Effector CD8-positive, alpha-beta T cell (primary cell): ENCODE data around the gene GFI1.

ENCODE experiments used
- DNase-seq: peaks from one replicate; lab custom pipeline; 2025; lab: John Stamatoyannopoulos, UW

GFI1 gene

GRCh38 chr1:92488416-92488815 lies 1.7 kb upstream of the GFI1 start:
- no peak for DNase-seq

GRCh38 chr1:92487078-92487605 lies 417 bp upstream of the GFI1 start:
- no peak for DNase-seq

GRCh38 chr1:92485381-92486250 lies 1.1 kb downstream of the GFI1 start:
- peak; percentile 61 for DNase-seq

DNA sequence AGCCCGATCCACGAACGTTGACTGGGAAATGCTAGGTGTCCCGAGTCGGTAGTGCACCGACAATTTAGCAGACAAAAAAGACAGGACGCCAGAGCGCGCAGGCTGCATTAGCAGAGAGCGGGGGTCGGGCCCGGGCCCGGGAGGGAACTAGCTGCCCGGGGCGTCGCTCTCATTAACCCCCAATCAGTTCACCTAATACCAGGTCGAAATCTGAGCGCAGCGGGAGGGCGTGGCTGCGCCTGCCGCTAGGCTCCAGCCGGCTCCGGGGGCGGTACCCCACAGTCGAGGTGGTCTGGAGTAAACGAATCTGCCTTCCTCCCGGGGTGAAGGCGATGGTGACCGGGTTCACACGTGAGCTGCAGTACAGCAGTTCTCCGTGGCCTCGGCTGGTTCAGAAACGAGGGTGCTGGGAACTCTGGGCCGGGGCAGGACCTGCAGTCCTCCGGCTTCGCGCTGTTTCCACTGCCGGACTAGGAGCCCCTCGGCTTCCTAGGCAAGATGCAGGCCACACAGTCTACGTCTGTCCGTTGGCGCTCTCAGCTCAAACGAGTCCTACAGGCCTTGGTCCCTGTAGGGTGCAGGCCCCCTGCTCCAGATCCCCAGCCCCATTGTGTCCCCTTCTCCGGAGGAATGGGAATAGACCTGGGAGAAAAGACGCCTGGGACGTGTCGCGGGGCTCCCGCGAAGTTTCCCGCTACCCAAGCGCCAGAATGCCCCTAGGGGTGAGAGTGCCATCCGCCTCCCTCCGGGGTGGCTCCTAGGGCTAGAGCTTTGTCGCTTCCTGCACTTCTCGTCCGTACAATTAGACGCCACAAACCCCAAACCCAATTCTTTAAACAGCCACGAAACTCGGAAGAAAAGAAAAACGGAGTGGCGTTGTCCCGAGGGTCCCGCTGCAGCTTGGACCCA lies 2.0 kb downstream of the GFI1 start:
- DNase-seq: peak; percentile 31

DNA sequence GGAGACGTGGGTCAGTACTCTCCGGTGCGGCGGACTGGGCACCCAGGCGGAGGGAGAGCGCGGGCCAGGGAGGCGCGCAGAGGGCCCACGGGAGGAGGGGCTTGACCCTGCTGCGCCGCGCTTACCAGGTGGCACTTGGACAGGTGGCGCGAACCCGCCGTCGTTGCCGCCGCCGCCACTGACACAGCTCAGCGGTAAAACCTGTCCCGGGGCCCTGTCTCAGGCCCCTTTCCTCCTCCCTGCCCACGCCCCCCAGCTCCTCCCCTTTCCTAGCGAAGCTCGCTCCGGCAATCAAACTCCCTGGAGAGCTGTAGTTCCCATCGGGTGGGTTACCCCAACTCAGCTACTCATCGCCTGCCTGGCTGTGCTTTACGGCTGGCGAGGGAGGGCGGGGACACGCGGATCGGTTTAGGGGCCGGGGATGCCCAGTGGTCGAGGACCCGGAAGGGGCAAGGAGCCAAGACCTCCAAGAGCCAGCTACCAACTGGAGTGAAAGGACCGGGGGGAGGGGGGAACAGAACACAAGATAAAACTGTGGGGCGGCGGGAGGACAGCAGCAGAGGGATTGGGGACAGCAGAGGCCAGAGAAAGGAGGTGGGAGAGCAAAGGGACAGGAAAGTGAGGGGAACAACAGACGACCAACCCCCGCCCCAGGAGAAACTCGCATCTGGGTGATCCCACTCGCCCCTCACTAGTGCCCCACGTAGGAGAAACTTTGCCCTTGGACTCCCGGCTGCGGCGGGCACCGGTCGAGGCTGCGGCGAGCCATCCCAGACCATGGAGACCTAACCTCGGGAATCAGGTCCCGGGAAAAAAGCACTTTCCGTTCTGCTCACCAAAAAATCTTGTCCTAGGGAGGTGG lies 2.9 kb downstream of the GFI1 start:
- no peak for DNase-seq

GRCh38 chr1:92482665-92483609 lies 3.8 kb downstream of the GFI1 start:
- no peak for DNase-seq

GRCh38 chr1:92481971-92482664 lies 4.6 kb downstream of the GFI1 start:
- no peak for DNase-seq

DNA sequence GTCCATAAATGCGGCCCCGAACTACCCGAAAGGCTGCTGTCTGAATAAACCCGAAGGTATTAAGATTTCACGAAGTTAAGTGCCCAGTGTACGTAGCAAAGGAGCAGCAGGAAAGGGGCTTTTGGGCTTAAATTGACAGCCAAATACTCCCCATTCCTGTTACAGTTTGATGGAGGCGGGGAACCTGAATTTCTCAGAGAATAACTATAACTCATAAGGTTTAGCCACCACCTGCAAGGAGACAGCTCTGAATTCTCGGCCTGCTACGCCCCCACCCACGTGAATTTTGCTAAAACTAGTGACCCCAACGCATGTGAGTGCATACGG lies 5.2 kb downstream of the GFI1 start:
- no peak for DNase-seq

GRCh38 chr1:92480813-92481598 lies 5.7 kb downstream of the GFI1 start:
- DNase-seq: no peak

GRCh38 chr1:92480200-92480812 lies 6.4 kb downstream of the GFI1 start:
- DNase-seq: no peak

GRCh38 chr1:92479587-92479986 lies 7.1 kb downstream of the GFI1 start:
- no peak for DNase-seq

DNA sequence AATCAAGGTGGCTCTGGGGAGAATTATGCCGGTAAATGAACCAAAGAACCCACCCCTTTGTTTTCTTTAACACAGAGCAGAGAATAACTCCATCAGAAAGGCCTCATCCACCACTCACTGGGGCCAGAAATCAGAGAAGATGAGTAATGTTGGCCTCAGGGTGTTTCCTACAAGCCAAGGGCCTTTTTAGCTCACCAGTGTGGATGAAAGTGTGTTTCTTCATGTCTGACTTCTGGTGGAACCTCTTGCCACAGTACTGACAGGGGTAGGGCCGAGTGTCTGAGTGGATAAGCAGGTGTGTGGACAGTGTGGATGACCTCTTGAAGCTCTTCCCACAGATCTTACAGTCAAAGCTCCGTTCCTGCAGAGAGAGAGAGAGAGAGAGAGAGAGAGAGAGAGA lies 8.3 kb downstream of the GFI1 start:
- DNase-seq: no peak

- peak; percentile 49 for DNase-seq
Measured at GRCh38 chr1:92476071-92476631, 10.6 kb downstream of the GFI1 start.

GRCh38 chr1:92475029-92475428 lies 11.7 kb downstream of the GFI1 start:
- DNase-seq: no peak

GRCh38 chr1:92473781-92474495 lies 12.8 kb downstream of the GFI1 start:
- DNase-seq: no peak

DNA sequence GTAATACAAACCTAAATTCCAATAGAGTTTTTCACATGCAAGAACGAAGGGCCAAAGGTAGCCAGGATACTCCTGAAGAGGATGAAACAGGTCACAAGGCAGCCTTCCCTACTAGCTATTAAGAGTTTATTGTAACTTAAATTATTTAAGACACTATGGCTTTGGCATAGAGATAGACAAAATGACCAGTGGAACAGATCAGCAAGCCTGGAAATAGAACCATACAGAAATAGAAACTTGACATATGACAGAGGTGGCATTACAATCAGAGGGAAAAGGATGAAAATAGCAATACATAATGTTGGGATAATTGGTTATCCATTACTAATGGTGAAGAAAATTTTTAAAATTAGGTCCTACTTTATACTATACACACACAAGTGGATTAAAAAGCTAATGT lies 16.5 kb downstream of the GFI1 start:
- no peak for DNase-seq

- DNase-seq: no peak
Measured at GRCh38 chr1:92466683-92467352, 19.9 kb downstream of the GFI1 start.
